HepG2 (cell line): Measurements from ENCODE around the gene ACD. TPM values are rescaled to one million over a fixed set of nuclear protein-coding genes. Genes with fewer than 3 reads are reported as not detected.
A peak's percentile ranks its signal among the peaks of the same experiment; 100 is the strongest.

Experiments used
- BRF2 ChIP-seq: sonication (generic); formaldehyde crosslinking; IDR thresholded peaks from 2 replicates; pipeline ENCODE4 v1.8.1; 2022; ENCODE audit warnings: mild to moderate bottlenecking, missing genetic modification reagents
- CEBPZ ChIP-seq: IDR thresholded peaks from 2 replicates; pipeline ENCODE4 v1.6.1; 2012; ENCODE audit warnings: low read length, improper control_type of control experiment
- ETS1 ChIP-seq: sonication (generic); formaldehyde crosslinking; IDR thresholded peaks from 2 replicates; pipeline ENCODE4 v1.4.0; 2020; ENCODE audit warnings: missing genetic modification reagents
- ETV5 ChIP-seq: IDR thresholded peaks from 2 replicates; pipeline ENCODE4 v1.6.1; 2018; ENCODE audit warnings: missing biosample characterization, missing genetic modification reagents, inconsistent platforms, borderline replicate concordance
- FOXK1 ChIP-seq: sonication (generic); formaldehyde crosslinking; IDR thresholded peaks from 2 replicates; pipeline ENCODE4 v1.4.0; 2020; ENCODE audit warnings: low read depth, missing genetic modification reagents, borderline replicate concordance
- HNF4A ChIP-seq: sonication (generic); formaldehyde crosslinking; IDR thresholded peaks from 2 replicates; pipeline ENCODE4 v1.4.0; 2020; ENCODE audit warnings: missing genetic modification reagents
- KAT2B ChIP-seq: fragments of 150-350 bp; IDR thresholded peaks from 2 replicates; pipeline ENCODE4 v1.6.1; 2014; ENCODE audit warnings: low read depth, low read length, borderline replicate concordance
- MAZ ChIP-seq, 2 experiments: sonication (generic) in 1 of 2; formaldehyde crosslinking in 1 of 2; IDR thresholded peaks; 2 replicates each; pipeline versions ENCODE4 v1.5.0 to v1.6.1; 2012 to 2020; ENCODE audit warnings: low read depth in 2 of 2, mild to moderate bottlenecking in 2 of 2, borderline replicate concordance in 1 of 2, improper control_type of control experiment in 1 of 2, low read length in 1 of 2, missing genetic modification reagents in 1 of 2, moderate library complexity in 1 of 2
- MBNL3 ChIP-seq: fragments of 250-450 bp; sonication (Bioruptor Pico); conservative IDR thresholded peaks from 2 replicates; pipeline ENCODE4 v1.8.0; 2022; ENCODE audit warnings: mild to moderate bottlenecking, inconsistent platforms
- MLX ChIP-seq: IDR thresholded peaks from 2 replicates; pipeline ENCODE4 v1.6.1; 2016
- SRY ChIP-seq: sonication (generic); formaldehyde crosslinking; IDR thresholded peaks from 2 replicates; pipeline ENCODE4 v1.8.0; 2022; ENCODE audit warnings: mild to moderate bottlenecking, missing genetic modification reagents
- TRIM24 ChIP-seq: sonication (generic); formaldehyde crosslinking; IDR thresholded peaks from 2 replicates; pipeline ENCODE4 v1.8.0; 2022; ENCODE audit warnings: mild to moderate bottlenecking, missing genetic modification reagents
- YY1 ChIP-seq: IDR thresholded peaks from 2 replicates; pipeline ENCODE4 v1.6.1; 2011; ENCODE audit warnings: low read length, low read depth, moderate library complexity, mild to moderate bottlenecking; ENCODE audit not compliant: insufficient read depth, insufficient replicate concordance
- ZBTB44 ChIP-seq: sonication (generic); formaldehyde crosslinking; IDR thresholded peaks from 2 replicates; pipeline ENCODE4 v1.4.0; 2020; ENCODE audit warnings: missing genetic modification reagents
- ZKSCAN8 ChIP-seq: IDR thresholded peaks from 2 replicates; pipeline ENCODE4 v1.6.1; 2016; ENCODE audit warnings: borderline replicate concordance, missing genetic modification reagents, missing compliant biosample characterization
- ZMYM2 ChIP-seq: sonication (generic); formaldehyde crosslinking; IDR thresholded peaks from 2 replicates; pipeline ENCODE4 v1.8.0; 2022; ENCODE audit warnings: mild to moderate bottlenecking, missing genetic modification reagents
- ZNF138 ChIP-seq: sonication (generic); formaldehyde crosslinking; IDR thresholded peaks from 2 replicates; pipeline ENCODE4 v1.5.0; 2020; ENCODE audit warnings: mild to moderate bottlenecking, low read depth, missing genetic modification reagents
- ZNF564 ChIP-seq: sonication (generic); formaldehyde crosslinking; IDR thresholded peaks from 2 replicates; pipeline ENCODE4 v1.8.1; 2023; ENCODE audit warnings: mild to moderate bottlenecking, missing genetic modification reagents
- ZNF569 ChIP-seq: sonication (generic); formaldehyde crosslinking; IDR thresholded peaks from 2 replicates; pipeline ENCODE4 v1.5.0; 2020; ENCODE audit warnings: mild to moderate bottlenecking, missing genetic modification reagents, moderate library complexity, borderline replicate concordance
- ZNF576 ChIP-seq: sonication (generic); formaldehyde crosslinking; IDR thresholded peaks from 2 replicates; pipeline ENCODE4 v1.4.0; 2020; ENCODE audit warnings: mild to moderate bottlenecking, missing genetic modification reagents
- ZNF780A ChIP-seq: sonication (generic); formaldehyde crosslinking; IDR thresholded peaks from 2 replicates; pipeline ENCODE4 v1.8.0; 2022; ENCODE audit warnings: mild to moderate bottlenecking, missing genetic modification reagents, moderate library complexity
- polyA plus RNA-seq, 8 experiments: library from polyadenylated mRNA; depleted of rRNA in 3 of 8; stranded (reverse) in 7 of 8; unstranded in 1 of 8; fragments of >200 nt; fragmentation: Illumina TruSeq in 4 of 8; extraction: Trizol in 4 of 8; gene quantifications; 2 replicates each; pipeline versions ENCODE4 v1.2.1 to v1.2.3, GENCODE V29; 2011 to 2016; ENCODE audit warnings: low read depth in 4 of 8, missing spikeins in 1 of 8, mixed read lengths in 1 of 8; ENCODE audit not compliant: insufficient read depth in 1 of 8
- total RNA-seq, 5 experiments: library from RNA; depleted of rRNA; stranded (reverse); fragments of >200 nt; fragmentation: Illumina TruSeq; extraction: Trizol; gene quantifications; 2 replicates each; pipeline ENCODE4 v1.2.3, GENCODE V29; 2016; ENCODE audit warnings: low read depth in 1 of 5

Gene ACD
- total and polyA plus RNA-seq, 2 of the 13 experiments (the other 11 are each of a cell fraction or from before 2014, with no cell fraction given), result 32.6 to 38.3 TPM

GRCh38 chr16:67666032-67666551 lies 6.0 kb upstream of the ACD start (continued):
- TF ChIP-seq SRY (CRISPR knock-in tag) (no peak; the same call in 1 of the 2 replicates), ZMYM2 (CRISPR knock-in tag) (0 out of 2 replicates have a peak, but pooled peaks have one; percentile 34), ZBTB44 (0 out of 2 replicates have a peak, but pooled peaks have one; percentile 34), YY1 (no peak), ZNF576 (CRISPR knock-in tag) (0 out of 2 replicates have a peak, but pooled peaks have one; percentile 84), KAT2B (no peak), ZNF138 (CRISPR knock-in tag) (no peak), MBNL3 (CRISPR knock-in tag) (no peak), BRF2 (CRISPR knock-in tag) (peak; percentile 60; the same call in 1 of the 2 replicates), FOXK1 (CRISPR knock-in tag) (no peak), ZNF569 (CRISPR knock-in tag) (0 out of 2 replicates have a peak, but pooled peaks have one; percentile 38), ZKSCAN8 (CRISPR knock-in tag) (no peak), HNF4A (CRISPR knock-in tag) (peak; percentile 46; the same call in 1 of the 2 replicates), MAZ (IDR thresholded peaks at IDR 0.05; ENCODE audit: borderline replicate concordance, low read depth, low read length) (no peak), MAZ (CRISPR knock-in tag; IDR thresholded peaks at IDR 0.05; ENCODE audit: low read depth) (peak; percentile 3; the same call in 1 of the 2 replicates), ETV5 (peak; percentile 79), CEBPZ (no peak), ZNF780A (no peak), TRIM24 (CRISPR knock-in tag) (no peak), ETS1 (no peak), ZNF564 (no peak), MLX (CRISPR knock-in tag) (0 out of 2 replicates have a peak, but pooled peaks have one; percentile 39)
